Caki2 (cell line): ENCODE results near the gene NCOA1. TPM values are rescaled to one million over a fixed set of nuclear protein-coding genes. Genes with fewer than 3 reads are reported as not detected.
"Not testable (repeated sequence)": the region's sequence is repeated elsewhere in the genome, so short reads cannot be mapped to it uniquely, and the experiment has no call there.

Source experiments
- DNase-seq: peaks from one replicate; pipeline ENCODE4 v3.0.0-alpha.2; 2015; ENCODE audit warnings: low read depth
- in situ Hi-C: cut with HindIII; loops from 2 replicates; pipeline ENCODE4 v1.10.0; 2016; ENCODE audit warnings: low sequenced_read_pairs, low pct_unique_long_range_greater_than_20kb, mixed read lengths
- total RNA-seq: library from RNA; depleted of rRNA; stranded (reverse); fragments of >200 nt; shearing (Covaris generic); gene quantifications from 2 replicates; pipeline ENCODE4 v1.2.3, GENCODE V29; 2014; ENCODE audit warnings: low replicate concordance

NCOA1 gene
- total RNA-seq, 1 experiment from 2014 or later = 3.1 TPM

GRCh38 chr2:24552836-24553235 is 61.8 kb downstream of the NCOA1 start:
- in situ Hi-C loops = no loop called here
- DNase-seq = no peak

DNA sequence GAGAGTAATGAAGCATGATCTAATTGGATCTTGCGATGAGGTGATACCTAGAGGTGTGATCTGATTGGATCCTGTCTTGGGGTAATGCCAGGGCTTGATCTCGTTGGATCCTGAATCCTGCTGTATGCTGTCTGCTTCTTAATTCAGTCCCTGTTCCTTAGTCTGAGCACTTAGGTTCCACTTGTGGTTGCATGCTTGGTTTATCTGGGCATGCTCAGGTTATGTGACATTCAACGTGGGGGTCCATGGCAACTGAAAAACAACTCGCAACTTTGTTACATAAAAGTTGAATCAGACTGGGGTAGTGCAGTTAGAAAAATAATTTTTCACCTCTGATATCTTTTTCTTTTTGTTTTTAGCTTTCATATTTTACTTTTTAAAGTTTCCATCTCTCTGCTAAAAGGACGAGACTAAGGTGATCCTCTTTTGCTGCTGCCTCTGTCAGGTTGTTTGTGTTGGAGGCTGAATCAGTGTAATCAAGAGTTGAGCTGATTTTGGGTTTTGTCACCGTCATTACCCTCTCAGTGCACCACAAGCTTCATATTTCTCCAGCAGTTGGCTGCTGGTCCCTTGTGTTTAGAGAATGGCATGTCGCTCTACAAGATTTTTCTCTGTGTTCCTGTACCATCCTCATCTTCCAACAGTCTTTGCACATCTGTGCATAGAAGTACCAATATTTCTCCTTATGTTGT is 67.9 kb downstream of the NCOA1 start:
- in situ Hi-C loops = no loop called here
- DNase-seq = no peak

- in situ Hi-C loops = no loop called here
- no peak for DNase-seq
Observed at GRCh38 chr2:24559473-24560113, 68.5 kb downstream of the NCOA1 start.

GRCh38 chr2:24565537-24565936 is 74.5 kb downstream of the NCOA1 start:
- DNase-seq = no peak
- in situ Hi-C loops = no loop called here

GRCh38 chr2:24566209-24566608 is 75.2 kb downstream of the NCOA1 start:
- in situ Hi-C loops = no loop called here
- no peak for DNase-seq

DNA sequence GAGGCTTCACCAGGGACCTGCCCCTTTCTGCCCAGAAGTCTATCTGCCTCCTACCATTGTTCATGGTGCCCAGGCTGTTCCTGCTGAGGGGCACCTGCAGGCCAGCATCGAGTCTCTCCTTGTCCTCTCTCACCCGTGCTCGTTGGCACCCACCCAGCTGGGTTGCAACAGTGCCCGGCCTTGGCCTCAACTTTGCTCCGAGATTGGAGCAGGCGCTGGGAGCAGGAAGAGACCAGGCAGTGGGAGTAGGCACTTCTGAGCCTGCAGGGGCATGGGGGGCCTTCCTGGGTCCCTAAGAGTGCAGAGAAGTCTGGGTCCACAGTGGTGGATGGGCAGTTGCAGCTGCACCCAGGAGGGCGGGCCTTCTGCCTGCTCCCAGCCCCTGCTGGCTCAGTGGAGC is 75.6 kb downstream of the NCOA1 start:
- in situ Hi-C loops = no loop called here
- DNase-seq = no peak

- DNase-seq = no peak
- in situ Hi-C loops = no loop called here
Observed at GRCh38 chr2:24568551-24568950, 77.5 kb downstream of the NCOA1 start.

GRCh38 chr2:24569565-24569964 is 78.5 kb downstream of the NCOA1 start:
- in situ Hi-C loops, DNase-seq: not testable (repeated sequence)

GRCh38 chr2:24570225-24570624 is 79.2 kb downstream of the NCOA1 start:
- in situ Hi-C loops = no loop called here
- no peak for DNase-seq

DNA sequence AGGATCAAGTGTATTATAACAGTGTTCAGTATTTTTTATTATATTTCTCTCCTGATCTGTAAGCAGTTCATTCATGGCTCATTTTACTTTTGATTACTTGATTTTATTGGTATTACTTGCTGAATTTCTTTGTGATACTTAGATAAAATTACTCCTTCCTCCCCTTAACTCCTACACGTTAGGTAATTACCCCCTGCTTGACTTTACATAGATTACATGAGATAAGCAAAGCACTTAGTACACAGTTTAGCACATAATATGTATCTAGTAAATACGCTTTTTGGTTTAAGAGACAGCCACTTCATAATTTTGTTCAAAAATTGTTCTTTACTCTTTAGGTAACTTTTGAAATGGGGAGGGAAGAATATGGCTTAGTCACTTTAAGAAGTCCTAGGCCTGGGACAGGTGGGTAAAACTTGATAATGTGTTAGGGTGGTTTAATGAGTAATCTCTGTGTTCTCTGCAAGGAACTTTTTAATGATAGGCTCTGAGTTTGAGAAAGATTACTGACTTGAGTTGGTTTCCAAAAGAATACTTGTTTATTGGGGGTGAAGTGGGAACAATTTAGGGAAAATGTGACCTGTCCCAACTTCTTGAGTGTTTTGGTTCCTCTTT is 80.9 kb downstream of the NCOA1 start:
- in situ Hi-C loops = no loop called here
- DNase-seq = no peak

DNA sequence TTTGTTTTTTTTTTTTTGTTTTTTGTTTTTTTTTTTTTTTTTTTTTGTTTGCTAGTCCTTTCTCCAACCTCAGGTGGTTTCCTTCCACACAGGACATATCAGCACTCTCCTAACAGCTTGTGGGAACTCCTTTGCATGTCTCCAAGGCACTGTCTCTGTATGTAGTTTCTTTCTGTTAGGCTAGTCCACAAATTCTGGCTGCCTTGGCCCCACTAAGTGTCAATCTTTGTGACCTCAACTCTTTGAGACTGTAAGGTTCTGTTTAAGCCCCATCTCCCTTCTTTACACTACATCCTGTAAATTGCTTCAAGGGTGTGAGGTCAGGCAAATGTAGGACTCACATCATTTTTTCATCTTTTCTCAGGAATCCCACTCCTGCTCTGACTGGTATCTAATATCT is 85.1 kb downstream of the NCOA1 start:
- DNase-seq = no peak
- in situ Hi-C loops = no loop called here

DNA sequence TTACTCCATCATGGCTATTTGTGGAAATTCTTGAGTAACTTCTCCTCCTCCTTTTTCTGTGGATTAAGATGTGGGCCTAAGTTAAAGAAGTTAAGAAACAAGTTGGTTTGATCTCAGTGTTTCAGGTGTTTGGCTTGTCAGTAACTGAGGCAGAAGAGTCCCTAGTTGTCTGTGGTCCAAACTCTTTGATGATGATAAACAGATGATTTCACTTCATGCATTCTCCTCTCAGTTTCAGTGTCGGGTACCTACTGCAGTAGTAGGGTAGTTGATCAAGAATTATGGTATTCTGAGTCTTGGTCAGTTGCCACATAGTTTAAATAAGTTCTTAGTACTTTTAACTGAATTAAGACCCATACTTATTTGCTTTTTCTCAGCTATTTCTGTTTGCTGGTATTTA is 85.6 kb downstream of the NCOA1 start:
- in situ Hi-C loops = no loop called here

DNA sequence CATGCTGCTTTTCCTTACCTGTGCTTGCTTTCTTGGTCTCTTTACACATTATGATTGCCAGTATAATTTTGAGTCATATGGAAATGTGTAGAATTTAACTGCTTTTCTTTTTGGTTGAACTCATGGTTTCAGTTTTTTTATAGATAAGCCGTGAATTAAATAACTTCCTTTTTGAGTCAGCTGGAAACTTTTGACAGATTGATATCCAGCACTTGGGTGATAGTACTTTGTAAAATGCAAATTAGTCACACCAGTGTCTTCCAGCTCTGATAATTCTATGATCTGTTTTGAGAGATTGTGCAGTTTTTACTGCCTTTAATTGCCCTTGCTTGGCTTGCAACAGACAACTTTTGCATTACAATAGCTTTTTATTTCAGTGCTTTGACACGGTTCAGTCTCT is 86.4 kb downstream of the NCOA1 start:
- peak; percentile 47 for DNase-seq
- in situ Hi-C loops = no loop called here

More for the DNA sequence above, 85.6 kb downstream of the NCOA1 start:
- no peak for DNase-seq

DNA sequence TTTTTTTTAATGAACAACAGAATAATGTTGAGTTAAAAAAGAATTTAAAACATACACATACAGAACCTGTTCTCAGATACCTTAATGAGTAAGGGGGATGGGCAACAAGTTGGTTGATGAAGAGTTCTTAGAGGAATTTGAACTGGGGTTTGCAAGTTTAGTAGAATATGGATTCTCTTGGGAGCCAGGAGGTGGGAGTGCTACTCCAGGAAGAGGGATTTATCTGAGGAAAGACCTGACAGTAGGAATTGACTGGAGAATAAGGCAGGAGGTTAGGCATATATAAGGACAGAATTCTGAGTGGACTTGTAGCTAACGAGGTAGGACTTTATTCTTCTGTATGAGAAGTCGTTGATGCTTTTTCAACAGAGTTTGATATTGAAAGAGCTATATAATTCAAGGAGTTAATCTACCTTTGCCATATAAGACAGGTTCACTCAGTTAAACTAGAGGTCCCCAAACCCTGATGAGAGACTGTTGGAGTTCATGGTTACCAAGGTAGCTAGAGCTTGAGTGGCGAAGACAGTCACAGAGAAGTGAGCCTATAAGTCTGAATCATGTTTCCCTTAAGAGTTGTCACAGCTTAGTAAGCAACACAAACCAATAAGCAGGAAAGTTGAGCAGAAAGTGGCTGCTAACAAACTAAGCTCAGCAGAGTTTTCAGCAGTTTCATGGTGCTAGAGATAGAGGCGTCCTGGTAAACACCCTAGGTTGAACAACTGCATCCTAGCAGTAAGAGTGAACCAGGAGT is 88.2 kb downstream of the NCOA1 start:
- no peak for DNase-seq
- in situ Hi-C loops = no loop called here

- in situ Hi-C loops = no loop called here
- DNase-seq = no peak
Observed at GRCh38 chr2:24580561-24580960, 89.5 kb downstream of the NCOA1 start.

DNA sequence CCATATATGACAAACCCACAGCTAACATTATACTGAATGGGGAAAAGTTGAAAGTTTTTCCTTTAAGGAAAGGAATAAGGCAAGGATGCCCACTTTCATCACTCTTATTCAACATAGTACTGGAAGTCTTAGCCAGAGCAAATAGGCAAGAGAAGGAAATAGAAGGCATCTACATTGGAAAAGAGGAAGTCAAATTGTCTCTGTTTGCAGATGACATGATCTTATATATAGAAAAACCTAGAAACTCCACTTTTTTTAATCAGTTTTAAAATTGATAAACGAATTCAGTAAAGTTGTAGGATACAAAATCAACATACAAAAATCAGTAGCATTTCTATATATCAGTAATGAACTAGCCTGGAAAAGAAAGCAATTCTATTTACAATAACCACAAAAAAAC is 90.9 kb downstream of the NCOA1 start:
- DNase-seq, in situ Hi-C loops: not testable (repeated sequence)

DNA sequence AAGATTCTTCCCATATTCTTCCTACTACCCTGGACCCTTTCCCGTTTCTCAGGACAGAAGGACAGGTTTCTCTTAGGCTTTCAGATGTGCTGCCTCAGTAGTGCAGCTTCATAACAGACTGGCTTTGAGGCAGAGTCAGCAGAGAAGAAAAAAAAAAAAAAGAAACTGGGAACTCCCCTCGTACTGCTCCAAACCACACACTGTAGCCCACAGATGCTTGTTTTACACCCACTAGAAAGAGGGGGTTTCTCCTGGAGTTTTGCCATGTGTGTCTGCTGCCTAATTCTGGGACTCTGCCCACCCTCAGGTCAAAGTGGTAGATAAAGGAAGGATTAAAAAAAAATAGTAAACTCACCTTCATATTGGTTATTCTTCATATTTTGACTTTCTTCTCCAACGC is 95.9 kb downstream of the NCOA1 start:
- DNase-seq = no peak

DNA sequence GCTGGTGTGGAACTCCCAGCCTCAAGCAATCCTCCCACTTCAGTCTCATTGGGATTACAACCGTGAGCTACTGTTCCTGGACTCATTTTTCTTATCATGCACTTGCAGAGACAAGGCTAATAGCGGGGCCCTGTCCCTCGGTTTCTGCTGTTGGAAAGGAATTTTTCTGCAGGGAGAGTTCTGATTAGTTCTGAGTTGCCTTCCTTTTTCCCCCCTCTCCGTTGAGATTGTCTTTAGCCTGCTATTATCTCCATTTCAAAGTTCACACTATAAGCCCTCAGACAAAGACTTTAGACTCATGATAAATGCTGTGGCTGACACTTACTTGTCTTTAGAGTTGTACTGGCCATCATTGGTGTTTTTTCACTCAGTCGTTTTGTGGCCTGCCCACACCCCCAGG is 97.2 kb downstream of the NCOA1 start:
- in situ Hi-C loops = no loop called here
- DNase-seq = no peak

More for the DNA sequence above, 95.9 kb downstream of the NCOA1 start:
- in situ Hi-C loops = no loop called here
